ENCODE results near the gene TINAGL1.

Gene TINAGL1

GRCh38 chr1:31575369-31576140, 760 bp upstream of the TINAGL1 start:
- TF ChIP-seq CTCF (IDR thresholded peaks at IDR 0.05; ENCODE audit: low read depth, low read length) (no peak), MYC (IDR thresholded peaks at IDR 0.05; ENCODE audit: low read depth, low read length) (no peak), MAX (IDR thresholded peaks at IDR 0.05; ENCODE audit: low read depth, low read length) (no peak), POLR2A (IDR thresholded peaks at IDR 0.05; ENCODE audit: extremely low read depth, insufficient read length) (no peak)
- H3K4me3 ChIP-seq (ENCODE audit: low read depth, low read length), result no peak overlapping the region
- DNase-seq (ENCODE audit: low read depth), result no peak

GRCh38 chr1:31576743-31577455, 584 bp downstream of the TINAGL1 start:
- no peak for DNase-seq (ENCODE audit: low read depth)
- no peak for TF ChIP-seq MYC (IDR thresholded peaks at IDR 0.05; ENCODE audit: low read depth, low read length)
- TF ChIP-seq CTCF (IDR thresholded peaks at IDR 0.05; ENCODE audit: low read depth, low read length), result no peak
- no peak for TF ChIP-seq MAX (IDR thresholded peaks at IDR 0.05; ENCODE audit: low read depth, low read length)
- TF ChIP-seq POLR2A (IDR thresholded peaks at IDR 0.05; ENCODE audit: extremely low read depth, insufficient read length), result no peak
- no peak overlapping the region for H3K4me3 ChIP-seq (ENCODE audit: low read depth, low read length)

- DNase-seq (ENCODE audit: low read depth), result no peak
- TF ChIP-seq CTCF (IDR thresholded peaks at IDR 0.05; ENCODE audit: low read depth, low read length) (no peak), MYC (IDR thresholded peaks at IDR 0.05; ENCODE audit: low read depth, low read length) (no peak), MAX (IDR thresholded peaks at IDR 0.05; ENCODE audit: low read depth, low read length) (no peak), POLR2A (IDR thresholded peaks at IDR 0.05; ENCODE audit: extremely low read depth, insufficient read length) (no peak)
- H3K4me3 ChIP-seq (ENCODE audit: low read depth, low read length), result no peak overlapping the region
Measured at GRCh38 chr1:31577515-31578192, 1.3 kb downstream of the TINAGL1 start.

GRCh38 chr1:31579374-31579773, 3.1 kb downstream of the TINAGL1 start:
- H3K4me3 ChIP-seq (ENCODE audit: low read depth, low read length), result no peak overlapping the region
- TF ChIP-seq POLR2A (IDR thresholded peaks at IDR 0.05; ENCODE audit: extremely low read depth, insufficient read length) (no peak), MAX (IDR thresholded peaks at IDR 0.05; ENCODE audit: low read depth, low read length) (no peak), CTCF (IDR thresholded peaks at IDR 0.05; ENCODE audit: low read depth, low read length) (no peak), MYC (IDR thresholded peaks at IDR 0.05; ENCODE audit: low read depth, low read length) (no peak)
- no peak for DNase-seq (ENCODE audit: low read depth)

GRCh38 chr1:31580513-31580870, 4.2 kb downstream of the TINAGL1 start:
- TF ChIP-seq MAX (IDR thresholded peaks at IDR 0.05; ENCODE audit: low read depth, low read length) (no peak), POLR2A (IDR thresholded peaks at IDR 0.05; ENCODE audit: extremely low read depth, insufficient read length) (no peak), MYC (IDR thresholded peaks at IDR 0.05; ENCODE audit: low read depth, low read length) (no peak), CTCF (IDR thresholded peaks at IDR 0.05; ENCODE audit: low read depth, low read length) (no peak)
- H3K4me3 ChIP-seq (ENCODE audit: low read depth, low read length), result no peak overlapping the region
- DNase-seq (ENCODE audit: low read depth), result no peak
